HL-60 (cell line): ENCODE results near the gene ICA1L.

Experiments used
- GABPA ChIP-seq: IDR thresholded peaks from 2 replicates; pipeline ENCODE4 v1.6.1; 2012; ENCODE audit warnings: low read depth
- POLR2AphosphoS5 ChIP-seq: IDR thresholded peaks from 2 replicates; pipeline ENCODE4 v1.6.1; 2012; ENCODE audit warnings: low read depth
- REST ChIP-seq: IDR thresholded peaks from 2 replicates; pipeline ENCODE4 v1.6.1; 2012; ENCODE audit warnings: low read depth; ENCODE audit not compliant: insufficient replicate concordance
- SPI1 ChIP-seq: IDR thresholded peaks from 2 replicates; pipeline ENCODE4 v1.6.1; 2012; ENCODE audit warnings: low read depth, mild to moderate bottlenecking, borderline replicate concordance
- TF ChIP-seq, protein P1 (sequence below): IDR thresholded peaks from one replicate; pipeline ENCODE4 v1.5.1; 2011; ENCODE audit warnings: low read length, control low read depth, inconsistent platforms; ENCODE audit not compliant: insufficient read depth

DNA sequence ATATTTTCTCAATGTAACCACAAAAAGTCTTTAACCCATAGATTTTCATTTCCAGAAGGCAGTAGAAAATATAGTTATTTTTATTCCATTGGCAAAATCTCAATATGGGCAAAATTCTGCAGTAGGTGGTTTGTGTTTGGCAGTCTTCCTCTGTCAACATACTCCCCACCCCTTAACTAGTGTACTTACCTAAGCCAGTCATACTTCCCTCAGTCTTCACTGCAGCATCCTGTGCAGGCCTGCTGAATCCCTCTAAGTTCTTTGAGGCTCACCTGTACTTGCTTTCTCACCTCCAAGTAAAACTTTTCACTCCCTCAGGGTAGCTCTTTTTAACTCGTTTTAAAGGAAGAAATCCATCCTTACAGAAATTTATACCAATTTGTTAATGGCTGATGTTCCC, 47.3 kb upstream of the ICA1L start:
- TF ChIP-seq, protein P1, sequence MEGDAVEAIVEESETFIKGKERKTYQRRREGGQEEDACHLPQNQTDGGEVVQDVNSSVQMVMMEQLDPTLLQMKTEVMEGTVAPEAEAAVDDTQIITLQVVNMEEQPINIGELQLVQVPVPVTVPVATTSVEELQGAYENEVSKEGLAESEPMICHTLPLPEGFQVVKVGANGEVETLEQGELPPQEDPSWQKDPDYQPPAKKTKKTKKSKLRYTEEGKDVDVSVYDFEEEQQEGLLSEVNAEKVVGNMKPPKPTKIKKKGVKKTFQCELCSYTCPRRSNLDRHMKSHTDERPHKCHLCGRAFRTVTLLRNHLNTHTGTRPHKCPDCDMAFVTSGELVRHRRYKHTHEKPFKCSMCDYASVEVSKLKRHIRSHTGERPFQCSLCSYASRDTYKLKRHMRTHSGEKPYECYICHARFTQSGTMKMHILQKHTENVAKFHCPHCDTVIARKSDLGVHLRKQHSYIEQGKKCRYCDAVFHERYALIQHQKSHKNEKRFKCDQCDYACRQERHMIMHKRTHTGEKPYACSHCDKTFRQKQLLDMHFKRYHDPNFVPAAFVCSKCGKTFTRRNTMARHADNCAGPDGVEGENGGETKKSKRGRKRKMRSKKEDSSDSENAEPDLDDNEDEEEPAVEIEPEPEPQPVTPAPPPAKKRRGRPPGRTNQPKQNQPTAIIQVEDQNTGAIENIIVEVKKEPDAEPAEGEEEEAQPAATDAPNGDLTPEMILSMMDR, result no peak
- TF ChIP-seq REST (no peak), POLR2AphosphoS5 (no peak), GABPA (no peak), SPI1 (no peak)
